NK-92 treated with Interleukin-12 subunit alpha and Interleukin-12 subunit beta, amount 100 ng/mL, for 24 hours (cell line): ENCODE data around the gene CDHR3.
"Not testable (repeated sequence)": the region's sequence is repeated elsewhere in the genome, so short reads cannot be mapped to it uniquely, and the experiment has no call there.

Experiments
- DNase-seq: peaks from one replicate; lab custom pipeline; 2025; lab: John Stamatoyannopoulos, UW

CDHR3 gene

DNA sequence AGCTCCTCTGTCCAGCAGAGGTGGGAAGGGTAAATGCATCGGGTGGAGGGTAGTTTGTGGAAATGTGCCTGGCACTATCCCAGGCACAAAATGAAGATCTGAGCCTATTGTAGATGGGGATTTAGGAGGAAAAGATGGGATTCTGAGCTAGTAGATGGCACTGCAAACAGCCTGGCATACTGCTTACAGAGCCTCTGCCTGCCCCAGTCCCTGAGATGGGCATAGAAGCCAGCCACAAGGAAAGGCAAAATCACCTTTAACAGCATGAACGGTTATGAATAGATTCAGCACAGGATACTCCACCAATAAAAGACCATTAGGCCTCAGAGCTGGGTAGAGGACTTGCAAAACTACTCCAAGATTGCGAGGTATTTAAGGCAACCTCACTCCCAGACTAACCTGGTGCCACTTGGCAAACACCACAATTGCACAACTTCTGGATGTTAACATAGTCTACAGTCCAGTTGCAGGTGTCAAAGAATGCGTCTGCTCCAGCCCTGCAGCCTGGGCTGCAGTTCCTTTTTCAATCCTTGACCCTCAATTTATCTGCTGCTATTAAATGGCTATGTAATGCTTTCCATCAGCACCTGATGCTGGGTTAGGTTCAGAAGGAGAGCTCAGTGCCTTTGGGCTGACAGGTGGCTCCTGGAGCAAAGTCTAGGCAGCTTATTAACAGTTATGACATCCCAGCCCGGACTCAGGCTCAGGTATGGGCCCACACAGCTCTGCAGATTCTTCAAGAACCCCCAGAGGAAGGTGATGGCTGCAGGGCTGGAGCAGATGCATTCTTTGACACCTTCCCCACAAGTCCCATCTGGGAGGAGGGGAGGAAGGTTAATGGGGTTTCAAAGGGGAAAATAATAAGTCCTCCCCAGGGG lies 34.0 kb downstream of the CDHR3 start:
- no peak for DNase-seq

DNA sequence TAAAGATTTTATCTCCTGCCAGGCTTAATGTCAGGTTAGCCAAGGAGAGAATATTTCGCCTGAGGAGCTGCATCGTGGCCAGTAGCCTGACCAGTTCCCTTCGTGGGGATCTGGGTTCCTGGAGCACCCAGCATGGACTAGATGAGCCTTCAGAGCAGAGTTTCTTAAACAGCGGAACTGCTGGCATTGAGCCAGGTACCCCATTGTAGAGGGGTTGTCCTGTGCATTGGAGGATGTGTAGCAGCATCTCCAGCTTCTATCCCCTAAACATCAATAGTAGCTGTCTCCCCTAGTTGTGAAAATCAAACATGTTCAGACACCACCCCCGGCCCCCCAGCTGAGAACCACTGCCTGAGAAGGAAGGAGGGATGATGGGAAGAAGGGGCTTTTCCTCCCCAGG lies 36.2 kb downstream of the CDHR3 start:
- DNase-seq: no peak

DNA sequence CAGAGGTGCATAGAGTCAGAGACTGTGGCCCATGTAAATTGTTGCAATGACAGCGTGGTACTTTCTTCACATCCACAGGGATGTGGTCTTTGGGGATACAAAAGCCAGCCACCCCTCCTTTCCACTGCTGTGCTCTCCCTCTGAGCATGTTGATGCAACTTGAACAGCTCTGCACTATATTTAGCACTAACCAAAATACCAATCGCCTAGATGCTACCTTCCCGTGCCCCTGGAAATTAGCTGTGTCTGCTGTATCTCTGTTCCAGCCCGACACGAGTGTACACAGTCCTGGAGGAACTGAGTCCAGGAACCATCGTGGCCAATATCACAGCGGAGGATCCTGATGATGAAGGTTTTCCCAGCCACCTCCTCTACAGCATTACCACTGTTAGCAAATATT lies 38.1 kb downstream of the CDHR3 start:
- no peak for DNase-seq

DNA sequence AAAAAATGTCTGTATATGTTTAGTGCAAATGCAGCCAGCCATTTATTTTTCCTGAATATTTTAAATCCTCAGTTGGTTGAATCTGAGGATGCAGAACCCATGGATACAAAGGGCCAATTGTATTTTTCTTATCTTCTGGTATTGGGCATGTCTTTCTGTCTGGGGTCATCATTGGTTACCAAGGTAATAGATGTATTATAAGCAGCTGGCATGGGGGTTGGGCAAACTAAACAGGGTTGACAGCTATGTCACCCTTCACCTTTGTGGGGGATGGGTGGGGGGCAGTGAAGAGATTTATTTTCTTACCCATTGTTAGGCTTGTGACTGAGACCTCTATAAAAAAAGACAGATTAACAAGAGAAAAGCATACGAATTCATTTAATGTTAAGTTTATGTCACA lies 38.8 kb downstream of the CDHR3 start:
- DNase-seq: no peak

DNA sequence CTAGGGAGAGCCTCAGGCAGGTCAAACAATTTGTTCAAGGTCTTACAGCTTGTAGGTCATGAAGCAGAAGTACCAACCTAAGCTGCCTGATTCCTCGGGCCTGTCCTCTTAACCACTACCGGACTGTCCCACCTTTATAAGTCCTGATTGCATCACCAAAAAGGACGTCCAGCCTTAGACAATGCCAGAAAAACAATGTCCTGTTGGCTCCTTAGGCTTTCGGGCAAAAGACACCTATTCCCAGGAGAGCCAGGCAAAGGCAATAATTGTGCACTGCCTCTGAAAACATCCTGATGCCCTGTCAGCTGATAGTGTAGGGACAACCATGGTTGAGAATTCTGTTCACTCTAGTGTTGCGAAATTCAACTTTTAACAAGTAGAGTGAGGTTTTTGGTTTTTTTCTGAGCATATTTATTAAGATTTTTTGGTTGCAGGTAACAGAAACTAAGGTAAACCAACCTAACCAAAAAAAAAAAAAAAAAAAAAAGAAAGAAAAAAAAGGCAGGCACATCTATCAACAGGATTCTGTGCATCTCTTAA lies 40.5 kb downstream of the CDHR3 start:
- no peak for DNase-seq

DNA sequence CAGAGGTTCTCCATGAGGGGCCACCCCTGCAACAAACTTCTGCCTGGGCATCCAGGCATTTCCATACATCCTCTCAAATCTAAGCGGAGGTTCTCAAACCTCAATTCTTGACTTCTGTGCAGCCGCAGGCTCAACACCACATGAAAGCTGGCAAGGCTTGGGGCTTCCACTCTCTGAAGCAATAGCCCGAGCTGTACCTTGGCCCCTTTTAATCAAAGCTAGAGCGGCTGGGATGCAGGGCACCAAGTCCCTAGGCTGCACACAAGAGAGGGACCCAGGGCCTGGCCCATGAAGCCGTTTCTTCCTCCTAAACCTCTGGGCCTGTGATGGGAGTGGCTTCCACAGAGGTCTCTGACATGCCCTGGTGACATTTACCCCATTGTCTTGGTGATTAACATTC lies 43.8 kb downstream of the CDHR3 start:
- DNase-seq: no peak

DNA sequence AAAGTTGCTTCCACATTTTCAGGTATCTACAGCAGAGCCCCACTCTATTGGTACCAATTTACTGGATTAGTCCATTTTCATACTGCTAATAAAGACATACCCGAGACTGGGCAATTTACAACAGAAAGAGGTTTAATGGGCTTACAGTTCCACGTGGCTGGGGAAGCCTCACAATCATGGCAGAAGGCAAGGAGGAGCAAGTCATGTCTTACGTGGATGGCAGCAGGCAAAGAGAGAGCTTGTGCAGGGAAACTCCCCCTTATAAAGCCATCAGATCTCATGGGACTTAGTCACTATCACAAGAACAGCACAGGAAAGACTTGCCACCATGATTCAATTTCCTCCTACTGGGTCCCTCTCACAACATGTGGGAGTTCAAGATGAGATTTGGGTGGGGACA lies 44.7 kb downstream of the CDHR3 start:
- DNase-seq: not testable (repeated sequence)

DNA sequence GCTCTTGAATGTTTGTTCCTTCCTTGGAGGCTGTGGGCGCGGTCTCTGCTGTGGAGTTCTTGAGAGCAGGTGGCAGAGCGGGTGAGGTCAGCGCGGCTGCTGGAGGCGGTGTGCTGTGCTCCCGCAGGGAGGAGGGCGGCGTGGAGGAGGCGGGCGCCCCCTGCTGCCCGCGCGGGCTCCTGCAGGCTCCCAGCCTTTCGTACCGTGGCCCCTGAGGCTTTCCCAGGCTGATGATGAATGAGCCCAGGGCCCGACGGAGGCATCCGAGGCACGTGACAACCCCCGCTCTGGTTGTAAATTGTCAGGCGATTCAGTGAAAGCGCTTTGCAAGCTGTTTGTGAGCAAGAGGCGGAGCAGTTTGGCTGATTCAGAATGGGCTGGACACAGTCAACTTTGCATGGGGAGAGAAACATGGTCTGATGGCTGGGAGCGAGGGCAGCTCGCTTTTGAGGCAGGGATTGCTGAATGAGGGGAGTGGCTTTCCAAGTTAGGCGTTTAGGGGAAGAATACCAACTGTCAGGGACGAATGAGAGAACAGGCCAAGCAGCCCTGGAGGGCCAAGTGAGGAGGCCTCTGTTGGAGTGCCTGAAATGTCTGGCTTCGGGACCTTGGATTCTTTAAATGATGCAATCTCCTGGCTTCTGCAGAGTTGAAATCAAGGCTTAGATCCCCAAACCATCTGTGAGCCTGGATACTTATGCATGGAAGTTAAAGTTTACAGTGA lies 46.6 kb downstream of the CDHR3 start:
- peak; percentile 12 for DNase-seq

DNA sequence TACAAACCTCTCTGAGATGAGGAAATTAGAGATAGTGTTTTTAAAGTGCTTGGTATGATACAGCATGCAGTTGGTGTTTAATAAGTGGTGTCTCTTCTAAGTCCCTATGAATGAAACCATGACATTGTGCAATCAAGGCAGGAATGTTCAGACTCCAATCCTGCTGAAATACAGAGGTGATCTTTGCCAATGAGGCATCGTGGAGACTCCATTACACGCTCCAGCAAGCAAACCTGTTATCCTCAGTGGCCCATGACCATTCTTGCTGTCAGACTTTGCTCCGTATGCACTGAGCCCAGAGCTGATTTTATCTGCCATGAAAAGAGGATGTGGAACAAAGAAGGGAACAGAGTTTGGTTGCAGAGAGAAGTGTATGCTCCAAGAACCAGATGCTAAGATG lies 47.3 kb downstream of the CDHR3 start:
- DNase-seq: no peak

DNA sequence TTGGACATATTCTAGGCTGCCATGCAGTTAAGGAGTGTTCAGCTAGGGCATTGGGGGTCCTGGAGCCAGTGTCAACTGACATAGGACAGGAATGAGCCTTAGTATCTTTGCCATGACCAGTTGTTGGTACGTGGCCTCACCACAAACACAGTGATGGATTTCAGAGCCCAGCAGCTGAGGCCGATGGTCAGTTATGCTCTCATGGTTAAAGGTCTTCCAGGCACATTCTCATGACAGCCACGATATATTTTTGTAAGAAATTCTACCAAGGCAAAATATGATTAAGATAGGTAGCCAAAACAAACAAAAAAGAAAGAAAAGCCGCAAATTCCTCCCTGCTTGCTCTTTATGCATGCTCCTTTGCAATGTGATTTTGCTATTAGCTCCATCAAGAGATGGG lies 47.8 kb downstream of the CDHR3 start:
- DNase-seq: no peak

DNA sequence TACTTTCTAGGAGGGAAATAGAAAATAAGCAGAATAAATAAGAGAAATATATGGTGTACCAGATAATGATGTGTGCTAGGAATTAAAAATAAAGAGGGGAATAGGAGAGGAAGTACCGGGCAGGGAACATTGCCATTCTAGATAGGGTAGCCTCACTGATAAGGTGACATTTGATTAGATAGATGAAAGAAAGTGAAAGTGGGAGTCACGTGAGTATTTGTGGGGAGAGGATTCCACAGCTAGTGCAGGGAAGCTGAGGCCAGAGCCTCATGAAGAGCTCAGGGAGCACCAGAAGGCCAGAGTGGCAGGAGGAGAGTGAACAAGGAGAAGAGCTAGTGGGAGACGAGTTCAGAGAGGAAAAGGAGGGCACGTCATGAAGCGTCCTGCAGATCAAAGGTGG lies 49.1 kb downstream of the CDHR3 start:
- DNase-seq: no peak

DNA sequence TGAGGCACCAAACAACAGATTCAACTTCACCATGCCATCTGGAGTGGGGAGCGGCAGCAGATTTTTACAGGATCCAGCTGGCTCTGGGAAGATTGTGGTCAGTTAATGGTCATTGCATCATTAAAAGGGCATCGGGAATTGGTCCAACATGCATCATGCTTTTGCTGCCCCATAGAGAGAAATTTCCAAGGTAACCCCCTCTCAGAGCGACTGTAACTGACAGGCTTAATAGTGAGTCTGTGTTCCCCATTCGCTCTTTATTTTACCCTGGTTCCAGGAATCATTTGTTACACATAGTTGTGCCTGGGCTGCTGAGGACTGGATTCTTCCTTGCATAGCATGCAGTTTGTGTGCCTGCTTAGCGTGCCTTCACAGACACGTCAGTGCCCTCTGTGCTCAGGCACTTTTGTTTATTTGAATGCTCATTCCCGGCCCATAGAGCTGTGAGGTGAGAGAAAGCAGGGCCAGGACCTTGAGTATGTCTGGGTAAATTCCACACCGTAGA lies 49.9 kb downstream of the CDHR3 start:
- DNase-seq: no peak

DNA sequence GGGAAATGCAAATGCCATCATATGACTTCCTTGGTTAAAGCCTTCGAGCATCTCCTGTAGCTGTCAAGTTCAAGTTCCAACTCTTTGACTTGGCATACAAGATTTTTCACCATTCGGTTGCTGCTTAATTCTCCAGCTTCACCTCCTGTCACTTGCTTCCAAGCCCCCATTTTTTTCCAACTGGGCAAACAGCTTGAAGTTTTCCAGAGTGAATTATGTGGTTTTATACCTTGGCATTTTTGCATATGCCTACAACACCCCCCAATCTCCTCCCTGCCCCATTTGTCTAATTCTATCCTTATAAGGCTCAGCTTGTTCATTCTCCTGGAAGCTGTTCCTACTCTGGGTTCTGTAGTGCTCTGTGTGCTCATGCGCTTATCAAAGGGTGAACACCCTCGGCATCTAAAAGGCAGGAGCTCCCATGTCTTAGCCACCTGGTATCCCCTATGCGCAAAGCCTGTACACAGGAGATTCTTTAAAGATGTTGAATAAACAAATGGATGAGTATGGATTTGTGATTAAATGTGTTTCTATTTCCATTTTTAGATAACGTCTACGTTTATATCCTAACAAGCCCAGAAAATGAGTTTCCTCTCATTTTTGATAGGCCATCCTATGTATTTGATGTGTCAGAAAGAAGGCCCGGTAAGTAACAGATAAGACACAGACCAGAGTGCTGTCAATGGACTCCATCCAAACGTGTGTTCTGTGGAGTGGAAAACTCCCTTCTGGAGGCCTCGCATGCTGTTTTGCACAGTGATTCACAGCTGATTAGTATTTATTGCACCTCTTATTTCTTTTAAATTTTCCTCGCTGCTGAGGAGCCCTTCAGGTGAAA lies 52.5 kb downstream of the CDHR3 start:
- no peak for DNase-seq

DNA sequence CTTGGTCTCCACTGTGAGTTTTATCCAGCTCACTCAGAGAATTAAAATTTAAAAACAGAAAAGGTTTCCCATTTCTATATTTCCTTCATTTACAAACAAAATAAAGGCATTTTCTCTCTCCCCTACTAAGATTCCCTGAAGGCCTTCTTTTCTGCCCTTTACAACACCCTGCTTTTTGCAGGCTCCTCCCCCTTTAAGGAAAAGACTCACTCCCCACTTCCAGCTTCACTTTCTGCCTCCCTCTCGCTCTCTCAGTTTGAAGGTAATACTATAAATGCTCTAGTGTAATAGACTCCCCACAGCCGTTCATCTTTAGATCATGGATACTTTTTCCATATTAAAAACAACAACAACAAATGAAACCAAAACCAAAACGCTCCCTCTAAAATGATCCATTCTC lies 53.3 kb downstream of the CDHR3 start:
- no peak for DNase-seq

DNA sequence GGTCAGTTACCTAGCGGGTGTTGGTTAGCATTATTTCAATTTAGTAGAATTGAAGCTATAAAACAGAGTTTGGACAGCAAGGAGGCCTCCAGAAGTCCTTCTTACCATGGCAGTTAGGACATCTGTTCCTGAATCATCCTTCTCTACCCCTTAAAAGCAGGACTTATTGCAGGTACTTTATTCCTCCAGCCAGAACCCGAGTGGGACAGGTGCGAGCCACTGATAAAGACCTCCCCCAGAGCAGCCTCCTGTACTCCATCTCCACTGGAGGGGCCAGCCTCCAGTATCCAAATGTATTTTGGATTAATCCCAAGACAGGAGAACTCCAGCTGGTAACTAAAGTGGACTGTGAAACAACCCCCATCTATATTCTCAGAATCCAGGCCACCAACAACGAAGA lies 54.6 kb downstream of the CDHR3 start:
- DNase-seq: no peak

DNA sequence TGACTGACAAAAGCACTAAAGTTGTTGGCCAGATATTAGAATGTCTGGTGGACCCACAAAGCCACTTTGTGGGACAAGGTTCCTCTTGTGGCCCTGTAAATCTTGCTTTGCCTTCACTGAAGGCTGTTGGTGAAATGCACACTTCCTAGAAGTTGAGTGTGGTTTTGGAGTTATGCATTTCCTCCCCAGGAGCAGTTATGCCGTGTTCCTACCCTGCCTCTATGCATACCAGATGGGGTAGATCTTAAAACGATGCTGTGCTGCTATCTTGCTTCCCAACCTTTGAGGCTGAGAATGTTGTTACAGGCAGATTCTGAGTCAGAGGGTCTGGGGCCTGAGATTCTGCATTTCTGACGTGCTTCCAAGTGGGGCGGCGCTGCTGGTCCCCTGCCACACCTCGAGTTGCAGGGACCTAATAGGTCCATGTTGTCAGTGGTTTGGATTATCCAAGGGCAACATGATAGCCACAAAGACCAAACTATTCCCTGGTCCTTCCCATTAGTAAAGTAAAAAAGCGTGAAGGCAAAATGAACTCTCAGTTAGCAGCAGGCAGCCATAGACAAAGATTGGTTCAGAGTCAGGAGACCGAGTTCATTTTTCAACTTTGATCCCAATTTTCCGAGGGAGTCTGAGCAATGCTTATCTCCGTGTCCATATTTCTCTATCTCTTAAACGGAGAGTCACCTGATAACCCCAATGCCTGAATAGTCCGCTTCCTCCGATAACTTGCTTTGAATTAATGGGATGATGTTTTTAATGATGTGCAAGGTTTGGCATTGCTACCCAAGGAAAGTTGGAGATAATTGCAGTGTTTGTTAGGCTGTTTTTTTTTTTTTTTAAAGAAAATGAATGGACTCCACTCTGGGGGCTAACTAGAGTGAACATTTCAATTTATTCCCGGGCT lies 55.8 kb downstream of the CDHR3 start:
- no peak for DNase-seq

DNA sequence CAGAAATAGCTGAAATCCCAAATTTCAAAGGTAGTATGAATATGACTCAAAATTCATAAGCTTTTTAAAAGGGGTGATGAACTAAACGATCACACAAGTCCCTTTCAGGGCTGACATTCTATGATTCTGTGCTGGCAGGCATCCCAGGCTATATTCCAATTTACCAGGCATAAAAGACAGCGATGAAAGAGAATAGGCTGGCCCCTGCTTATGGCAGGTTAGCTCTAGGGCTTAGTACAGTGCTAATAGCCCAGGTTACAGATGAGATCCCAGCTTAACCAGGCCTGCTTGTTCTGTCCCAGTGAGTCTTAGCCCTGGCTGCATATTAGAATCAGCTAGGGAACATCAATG lies 56.4 kb downstream of the CDHR3 start:
- no peak for DNase-seq

DNA sequence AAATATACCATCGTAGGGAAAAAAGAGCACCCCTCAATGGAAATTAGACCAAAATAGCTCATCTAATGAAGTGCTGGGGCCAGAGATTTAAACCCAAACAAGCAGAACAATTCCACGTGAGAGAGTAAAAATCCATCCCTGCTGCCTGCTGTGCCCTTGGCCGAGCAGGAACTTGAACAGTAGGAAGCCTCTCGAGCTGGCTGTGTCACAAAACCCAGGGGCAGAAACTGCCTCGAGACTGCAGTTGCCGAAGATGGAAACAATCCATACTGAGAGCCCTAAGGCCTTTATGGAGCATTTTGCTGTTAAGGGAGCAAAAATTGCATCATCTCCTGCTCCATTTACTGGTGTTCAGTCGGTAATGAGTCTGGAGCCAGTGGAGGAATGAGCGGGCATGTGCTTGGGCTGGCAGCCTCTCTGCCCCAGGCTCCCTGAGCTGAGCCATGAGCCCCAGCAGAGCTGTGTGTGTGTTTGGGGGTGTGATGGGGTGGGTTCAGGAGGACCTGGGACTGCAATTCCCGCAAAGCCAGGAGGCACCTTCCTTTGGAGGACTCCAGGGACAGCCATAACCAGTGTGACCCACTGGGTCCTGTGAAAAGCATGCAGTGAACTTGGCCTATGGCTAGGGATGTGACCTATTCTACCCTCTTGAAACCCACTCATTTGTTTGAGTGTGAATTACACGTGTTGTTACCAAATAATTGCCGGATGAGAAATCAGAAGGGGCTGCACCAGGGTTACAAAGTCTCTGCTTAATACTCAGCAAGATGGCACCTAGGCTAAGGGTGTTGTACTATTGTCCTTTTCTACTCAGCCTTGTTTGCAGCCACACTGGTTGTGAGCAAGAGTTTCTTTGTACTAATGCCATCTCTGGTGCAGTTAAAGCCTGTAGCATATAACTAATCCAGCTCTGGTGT lies 58.3 kb downstream of the CDHR3 start:
- DNase-seq: no peak

DNA sequence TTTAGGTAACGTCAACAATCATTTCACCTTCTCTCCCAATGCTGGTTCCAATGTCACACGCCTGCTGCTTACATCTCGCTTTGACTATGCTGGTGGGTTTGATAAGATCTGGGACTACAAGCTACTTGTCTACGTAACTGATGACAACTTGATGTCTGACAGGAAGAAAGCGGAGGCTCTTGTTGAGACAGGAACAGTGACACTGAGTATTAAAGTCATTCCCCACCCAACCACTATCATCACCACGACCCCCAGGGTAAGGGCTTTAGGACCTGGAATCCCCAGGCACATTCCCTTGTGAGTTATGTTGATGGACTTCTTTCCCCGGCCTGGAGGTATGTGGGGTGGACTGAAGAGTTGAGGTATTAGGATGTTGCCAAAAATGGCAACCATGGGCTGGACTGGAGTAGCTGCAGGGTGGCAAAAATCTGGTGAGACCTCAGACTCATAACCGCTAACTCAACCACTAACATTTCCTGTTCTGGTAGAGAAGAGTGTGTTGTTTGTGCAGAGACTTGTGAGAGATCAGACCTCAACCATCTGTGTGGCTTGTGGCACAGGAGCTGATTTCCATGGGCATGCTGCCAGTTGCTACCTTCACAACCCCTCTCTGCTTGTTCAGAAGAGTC lies 59.2 kb downstream of the CDHR3 start:
- DNase-seq: peak; percentile 19
